Breast epithelium (tissue), 3 donors: Measurements from ENCODE around the gene HRH3.

Experiments
- CTCF ChIP-seq, 3 donors: fragments of 450-650 bp; IDR thresholded peaks; one replicate each; pipeline ENCODE4 v1.5.1; 2016 to 2017; ENCODE audit warnings: antibody characterized with exemption in 3 of 3, mild to moderate bottlenecking in 3 of 3, moderate library complexity in 3 of 3
- POLR2A ChIP-seq: fragments of 450-650 bp; IDR thresholded peaks from one replicate; pipeline ENCODE4 v1.6.1; 2016; ENCODE audit warnings: antibody characterized with exemption, mild to moderate bottlenecking, moderate library complexity

GRCh38 chr20:62242176-62242575, 22.1 kb upstream of the HRH3 start:
- TF ChIP-seq CTCF (IDR thresholded peaks at IDR 0.05) = no peak
- TF ChIP-seq POLR2A = no peak
